WTC11 (cell line): ENCODE results near the gene PKMYT1. TPM values are rescaled to one million over a fixed set of nuclear protein-coding genes. Genes with fewer than 3 reads are reported as not detected.
A peak's percentile ranks its signal among the peaks of the same experiment; 100 is the strongest.

Experiments used
- ATAC-seq: fragments of 200-7000 bp; cut with Tn5 transposase; 2 replicates; pipeline ENCODE4 v1.10.0; 2021; ENCODE audit warnings: mild to moderate bottlenecking, moderate library complexity
- CTCF ChIA-PET: fragments of 300-600 bp; sonication (Branson Sonifier 250); formaldehyde crosslinking; loops from one replicate; lab custom pipeline; 2021; ENCODE audit warnings: antibody characterized with exemption; lab: Charles Lee
- POLR2A ChIA-PET: fragments of 350-600 bp; sonication (Branson Sonifier 250); formaldehyde crosslinking; loops from one replicate; lab custom pipeline; 2021; ENCODE audit warnings: antibody characterized with exemption; lab: Charles Lee
- DNase-seq: peaks from one replicate; pipeline ENCODE4 v3.0.0; 2021; ENCODE audit warnings: low spot score
- H3K27ac Mint-ChIP-seq: 2 replicates; pipeline ENCODE4 v1.8.0; 2021; ENCODE audit warnings: mixed read lengths
- H3K27me3 Mint-ChIP-seq: 2 replicates; pipeline ENCODE4 v1.8.0; 2021; ENCODE audit warnings: low read depth, mild to moderate bottlenecking, moderate library complexity, mixed read lengths
- H3K36me3 Mint-ChIP-seq: 2 replicates; pipeline ENCODE4 v1.8.0; 2021; ENCODE audit warnings: mixed read lengths
- H3K4me1 Mint-ChIP-seq: 2 replicates; pipeline ENCODE4 v1.8.0; 2022; ENCODE audit warnings: mixed read lengths
- H3K4me3 Mint-ChIP-seq: 2 replicates; pipeline ENCODE4 v1.8.0; 2021; ENCODE audit warnings: mild to moderate bottlenecking, moderate library complexity, mixed read lengths
- H3K9me3 Mint-ChIP-seq: 2 replicates; pipeline ENCODE4 v1.8.0; 2021; ENCODE audit warnings: mixed read lengths
- CREB1 ChIP-seq: sonication (generic); formaldehyde crosslinking; IDR thresholded peaks from 2 replicates; pipeline ENCODE4 v1.8.0; 2023; ENCODE audit warnings: mild to moderate bottlenecking, missing genetic modification reagents
- EMX1 ChIP-seq: fragments of 250-450 bp; sonication (Bioruptor Pico); IDR thresholded peaks from 2 replicates; pipeline ENCODE4 v1.8.0; 2021; ENCODE audit warnings: mild to moderate bottlenecking
- GABPB1 ChIP-seq: sonication (generic); formaldehyde crosslinking; IDR thresholded peaks from 2 replicates; pipeline ENCODE4 v1.8.1; 2023; ENCODE audit warnings: mild to moderate bottlenecking, missing genetic modification reagents
- GTF2I ChIP-seq: fragments of 250-450 bp; sonication (Bioruptor Pico); conservative IDR thresholded peaks from 2 replicates; pipeline ENCODE4 v1.4.0; 2021; ENCODE audit warnings: mild to moderate bottlenecking
- MXD4 ChIP-seq: fragments of 250-450 bp; sonication (Bioruptor Pico); IDR thresholded peaks from 2 replicates; pipeline ENCODE4 v1.8.0; 2021; ENCODE audit warnings: mild to moderate bottlenecking, moderate library complexity, borderline replicate concordance
- NR1H2 ChIP-seq: sonication (generic); formaldehyde crosslinking; IDR thresholded peaks from 2 replicates; pipeline ENCODE4 v1.9.0; 2021; ENCODE audit warnings: mild to moderate bottlenecking, moderate library complexity, missing genetic modification reagents
- NR3C1 ChIP-seq: sonication (generic); formaldehyde crosslinking; conservative IDR thresholded peaks from 2 replicates; pipeline ENCODE4 v1.8.1; 2023; ENCODE audit warnings: low read depth, mild to moderate bottlenecking, missing genetic modification reagents
- RORB ChIP-seq: fragments of 250-450 bp; sonication (Bioruptor Pico); IDR thresholded peaks from 2 replicates; pipeline ENCODE4 v1.9.0; 2021; ENCODE audit warnings: mild to moderate bottlenecking
- SP1 ChIP-seq: sonication (generic); formaldehyde crosslinking; conservative IDR thresholded peaks from 2 replicates; pipeline ENCODE4 v1.8.1; 2022; ENCODE audit warnings: missing genetic modification reagents
- TCF7 ChIP-seq: sonication (generic); formaldehyde crosslinking; IDR thresholded peaks from 2 replicates; pipeline ENCODE4 v1.8.0; 2022; ENCODE audit warnings: mild to moderate bottlenecking, low read depth, missing genetic modification reagents, moderate library complexity
- ZNF138 ChIP-seq: sonication (generic); formaldehyde crosslinking; conservative IDR thresholded peaks from 2 replicates; pipeline ENCODE4 v1.8.1; 2022; ENCODE audit warnings: mild to moderate bottlenecking, moderate library complexity, missing genetic modification reagents
- ZNF263 ChIP-seq: sonication (generic); formaldehyde crosslinking; IDR thresholded peaks from 2 replicates; pipeline ENCODE4 v1.8.1; 2022; ENCODE audit warnings: low read depth, mild to moderate bottlenecking, moderate library complexity, missing genetic modification reagents
- total RNA-seq: library from RNA; stranded (reverse); gene quantifications from 3 replicates; pipeline ENCODE4 v1.2.3, GENCODE V29; 2021
- TF ChIP-seq, protein P1 (sequence below): sonication (generic); formaldehyde crosslinking; IDR thresholded peaks from 2 replicates; pipeline ENCODE4 v1.8.1; 2022; ENCODE audit warnings: mild to moderate bottlenecking, moderate library complexity, missing genetic modification reagents
- TF ChIP-seq, protein P2 (sequence below): fragments of 200-600 bp; IDR thresholded peaks from 2 replicates; pipeline ENCODE4 v1.8.0; 2022; ENCODE audit warnings: antibody characterized with exemption
- TF ChIP-seq, protein P3 (sequence below): sonication (generic); formaldehyde crosslinking; IDR thresholded peaks from 2 replicates; pipeline ENCODE4 v1.8.0; 2022; ENCODE audit warnings: mild to moderate bottlenecking, missing genetic modification reagents
- TF ChIP-seq, protein P4 (sequence below): sonication (generic); formaldehyde crosslinking; IDR thresholded peaks from 2 replicates; pipeline ENCODE4 v1.8.1; 2023; ENCODE audit warnings: mild to moderate bottlenecking, missing genetic modification reagents
- TF ChIP-seq, protein P5 (sequence below): sonication (generic); formaldehyde crosslinking; IDR thresholded peaks from 2 replicates; pipeline ENCODE4 v1.8.1; 2022; ENCODE audit warnings: mild to moderate bottlenecking, missing genetic modification reagents, moderate library complexity, borderline replicate concordance
- TF ChIP-seq, protein P6 (sequence below): sonication (generic); formaldehyde crosslinking; IDR thresholded peaks from 2 replicates; pipeline ENCODE4 v1.8.0; 2022; ENCODE audit warnings: mild to moderate bottlenecking, missing genetic modification reagents
- TF ChIP-seq, protein P7 (sequence below): fragments of 250-450 bp; sonication (Bioruptor Pico); IDR thresholded peaks from 2 replicates; pipeline ENCODE4 v1.9.0; 2021; ENCODE audit warnings: mild to moderate bottlenecking, borderline replicate concordance
- TF ChIP-seq, protein P8 (sequence below): fragments of 250-450 bp; sonication (Bioruptor Pico); IDR thresholded peaks from 2 replicates; pipeline ENCODE4 v1.9.0; 2021; ENCODE audit warnings: mild to moderate bottlenecking

Gene PKMYT1
- total RNA-seq, 1 experiment from 2014 or later = 120 TPM

DNA sequence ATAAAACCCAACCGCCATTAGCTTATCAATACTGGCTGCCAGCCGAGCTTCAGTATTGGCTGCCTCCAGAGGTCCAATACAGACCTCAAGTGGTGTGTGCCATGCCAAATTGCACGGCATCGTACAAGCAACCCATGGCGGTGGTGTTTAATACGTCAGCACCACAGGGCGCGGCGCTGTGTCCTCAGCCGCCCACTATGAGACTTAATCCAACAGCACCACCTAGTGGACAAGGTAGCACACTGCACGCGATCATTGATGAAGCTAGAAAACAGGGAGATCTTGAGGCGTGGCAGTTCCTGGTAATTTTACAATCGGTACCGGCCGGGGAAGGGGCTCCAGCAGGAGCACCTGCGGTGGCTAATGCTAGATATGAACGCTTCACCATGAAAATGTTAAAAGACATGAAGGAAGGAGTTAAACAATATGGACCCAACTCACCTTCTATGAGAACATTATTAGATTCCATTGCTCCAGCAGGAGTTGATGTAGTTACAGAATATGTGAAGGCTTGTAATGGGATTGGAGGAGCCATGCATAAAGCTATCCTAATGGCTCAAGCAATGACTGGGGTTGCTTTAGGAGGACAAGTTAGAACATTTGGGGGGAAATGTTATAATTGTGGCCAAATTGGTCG, 53.1 kb downstream of the PKMYT1 start:
- Mint-ChIP-seq H3K27me3 (peaks cover 9% of the 10 kb centered on the region), H3K4me1 (peaks cover 33% of the 10 kb centered on the region), H3K4me3 (no peak overlapping the region; the same call in 1 of the 2 replicates), H3K36me3 (peaks cover 3% of the 10 kb centered on the region; the same call in 1 of the 2 replicates), H3K27ac (peak overlapping the region; percentile 11; the same call in 1 of the 2 replicates), H3K9me3 (peaks cover 9% of the 10 kb centered on the region)
- CTCF ChIA-PET = interaction anchor here (0.5 to 3.1 kb wide), 59 partner anchors 8 to 1661 kb away, joined by 3 to 42 read pairs (median 5); partner anchors contain the start of genes ELOB, FLYWCH1, FLYWCH2 and KREMEN2
- TF ChIP-seq NR3C1 (CRISPR knock-in tag) (no peak), ZNF263 (CRISPR knock-in tag) (no peak), RORB (CRISPR knock-in tag) (no peak), GTF2I (CRISPR knock-in tag) (no peak), ZNF138 (CRISPR knock-in tag) (no peak), MXD4 (CRISPR knock-in tag) (no peak)
- TF ChIP-seq, protein P1, sequence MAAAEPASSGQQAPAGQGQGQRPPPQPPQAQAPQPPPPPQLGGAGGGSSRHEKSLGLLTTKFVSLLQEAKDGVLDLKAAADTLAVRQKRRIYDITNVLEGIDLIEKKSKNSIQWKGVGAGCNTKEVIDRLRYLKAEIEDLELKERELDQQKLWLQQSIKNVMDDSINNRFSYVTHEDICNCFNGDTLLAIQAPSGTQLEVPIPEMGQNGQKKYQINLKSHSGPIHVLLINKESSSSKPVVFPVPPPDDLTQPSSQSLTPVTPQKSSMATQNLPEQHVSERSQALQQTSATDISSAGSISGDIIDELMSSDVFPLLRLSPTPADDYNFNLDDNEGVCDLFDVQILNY (CRISPR knock-in tag) = no peak
- TF ChIP-seq, protein P2, sequence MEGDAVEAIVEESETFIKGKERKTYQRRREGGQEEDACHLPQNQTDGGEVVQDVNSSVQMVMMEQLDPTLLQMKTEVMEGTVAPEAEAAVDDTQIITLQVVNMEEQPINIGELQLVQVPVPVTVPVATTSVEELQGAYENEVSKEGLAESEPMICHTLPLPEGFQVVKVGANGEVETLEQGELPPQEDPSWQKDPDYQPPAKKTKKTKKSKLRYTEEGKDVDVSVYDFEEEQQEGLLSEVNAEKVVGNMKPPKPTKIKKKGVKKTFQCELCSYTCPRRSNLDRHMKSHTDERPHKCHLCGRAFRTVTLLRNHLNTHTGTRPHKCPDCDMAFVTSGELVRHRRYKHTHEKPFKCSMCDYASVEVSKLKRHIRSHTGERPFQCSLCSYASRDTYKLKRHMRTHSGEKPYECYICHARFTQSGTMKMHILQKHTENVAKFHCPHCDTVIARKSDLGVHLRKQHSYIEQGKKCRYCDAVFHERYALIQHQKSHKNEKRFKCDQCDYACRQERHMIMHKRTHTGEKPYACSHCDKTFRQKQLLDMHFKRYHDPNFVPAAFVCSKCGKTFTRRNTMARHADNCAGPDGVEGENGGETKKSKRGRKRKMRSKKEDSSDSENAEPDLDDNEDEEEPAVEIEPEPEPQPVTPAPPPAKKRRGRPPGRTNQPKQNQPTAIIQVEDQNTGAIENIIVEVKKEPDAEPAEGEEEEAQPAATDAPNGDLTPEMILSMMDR = peak; percentile 98
- TF ChIP-seq, protein P3, sequence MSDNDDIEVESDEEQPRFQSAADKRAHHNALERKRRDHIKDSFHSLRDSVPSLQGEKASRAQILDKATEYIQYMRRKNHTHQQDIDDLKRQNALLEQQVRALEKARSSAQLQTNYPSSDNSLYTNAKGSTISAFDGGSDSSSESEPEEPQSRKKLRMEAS (CRISPR knock-in tag) = peak; percentile 61; the same call in 1 of the 2 replicates
- TF ChIP-seq, protein P4, sequence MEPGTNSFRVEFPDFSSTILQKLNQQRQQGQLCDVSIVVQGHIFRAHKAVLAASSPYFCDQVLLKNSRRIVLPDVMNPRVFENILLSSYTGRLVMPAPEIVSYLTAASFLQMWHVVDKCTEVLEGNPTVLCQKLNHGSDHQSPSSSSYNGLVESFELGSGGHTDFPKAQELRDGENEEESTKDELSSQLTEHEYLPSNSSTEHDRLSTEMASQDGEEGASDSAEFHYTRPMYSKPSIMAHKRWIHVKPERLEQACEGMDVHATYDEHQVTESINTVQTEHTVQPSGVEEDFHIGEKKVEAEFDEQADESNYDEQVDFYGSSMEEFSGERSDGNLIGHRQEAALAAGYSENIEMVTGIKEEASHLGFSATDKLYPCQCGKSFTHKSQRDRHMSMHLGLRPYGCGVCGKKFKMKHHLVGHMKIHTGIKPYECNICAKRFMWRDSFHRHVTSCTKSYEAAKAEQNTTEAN (CRISPR knock-in tag) = no peak
- TF ChIP-seq, protein P5, sequence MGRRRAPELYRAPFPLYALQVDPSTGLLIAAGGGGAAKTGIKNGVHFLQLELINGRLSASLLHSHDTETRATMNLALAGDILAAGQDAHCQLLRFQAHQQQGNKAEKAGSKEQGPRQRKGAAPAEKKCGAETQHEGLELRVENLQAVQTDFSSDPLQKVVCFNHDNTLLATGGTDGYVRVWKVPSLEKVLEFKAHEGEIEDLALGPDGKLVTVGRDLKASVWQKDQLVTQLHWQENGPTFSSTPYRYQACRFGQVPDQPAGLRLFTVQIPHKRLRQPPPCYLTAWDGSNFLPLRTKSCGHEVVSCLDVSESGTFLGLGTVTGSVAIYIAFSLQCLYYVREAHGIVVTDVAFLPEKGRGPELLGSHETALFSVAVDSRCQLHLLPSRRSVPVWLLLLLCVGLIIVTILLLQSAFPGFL (CRISPR knock-in tag) = no peak
- DNase-seq = peak; percentile 92
- POLR2A ChIA-PET = interaction anchor here (0.7 to 1.3 kb wide), 3 partner anchors 10 to 39 kb away, joined by 3 read pairs; partner anchors contain the start of gene FLYWCH1
- ATAC-seq = peak; percentile 70

DNA sequence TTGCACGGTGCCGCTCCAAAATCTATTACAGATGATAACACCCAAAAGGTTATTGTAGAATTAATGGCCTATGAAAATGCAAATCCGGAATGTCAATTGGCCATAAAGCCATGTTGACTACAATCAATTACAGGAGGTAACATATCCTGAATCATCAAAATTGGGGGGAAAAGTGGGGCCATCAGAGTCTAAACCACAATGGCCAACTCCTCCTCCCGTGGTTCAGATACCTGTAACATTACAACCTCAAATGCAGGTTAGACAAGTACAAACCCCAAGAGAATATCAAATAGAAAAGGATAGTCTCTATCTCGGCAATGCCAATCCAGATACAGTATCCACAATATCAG, 53.6 kb downstream of the PKMYT1 start:
- Mint-ChIP-seq H3K27ac (no peak overlapping the region), H3K27me3 (peaks cover 9% of the 10 kb centered on the region), H3K9me3 (peaks cover 9% of the 10 kb centered on the region), H3K36me3 (peaks cover 3% of the 10 kb centered on the region; the same call in 1 of the 2 replicates), H3K4me1 (peaks cover 33% of the 10 kb centered on the region), H3K4me3 (no peak overlapping the region; the same call in 1 of the 2 replicates)
- DNase-seq (no peak), ATAC-seq (no peak)
- CTCF ChIA-PET = interaction anchor here (0.6 to 3.1 kb wide), 36 partner anchors 9 to 253 kb away, joined by 3 to 42 read pairs (median 6); partner anchors contain the start of genes FLYWCH1, FLYWCH2, KREMEN2 and PRSS21
- POLR2A ChIA-PET = interaction anchor here (1.0 to 1.3 kb wide), 2 partner anchors 10 to 15 kb away, joined by 3 read pairs; partner anchors contain the start of gene FLYWCH1
- TF ChIP-seq EMX1 (CRISPR knock-in tag) = no peak
- TF ChIP-seq GABPB1 = no peak
- TF ChIP-seq, protein P6, sequence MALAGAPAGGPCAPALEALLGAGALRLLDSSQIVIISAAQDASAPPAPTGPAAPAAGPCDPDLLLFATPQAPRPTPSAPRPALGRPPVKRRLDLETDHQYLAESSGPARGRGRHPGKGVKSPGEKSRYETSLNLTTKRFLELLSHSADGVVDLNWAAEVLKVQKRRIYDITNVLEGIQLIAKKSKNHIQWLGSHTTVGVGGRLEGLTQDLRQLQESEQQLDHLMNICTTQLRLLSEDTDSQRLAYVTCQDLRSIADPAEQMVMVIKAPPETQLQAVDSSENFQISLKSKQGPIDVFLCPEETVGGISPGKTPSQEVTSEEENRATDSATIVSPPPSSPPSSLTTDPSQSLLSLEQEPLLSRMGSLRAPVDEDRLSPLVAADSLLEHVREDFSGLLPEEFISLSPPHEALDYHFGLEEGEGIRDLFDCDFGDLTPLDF (CRISPR knock-in tag) = no peak
- no peak for TF ChIP-seq NR1H2 (CRISPR knock-in tag)
- TF ChIP-seq SP1 (CRISPR knock-in tag) = no peak
- no peak for TF ChIP-seq CREB1 (CRISPR knock-in tag)
- TF ChIP-seq, protein P7, sequence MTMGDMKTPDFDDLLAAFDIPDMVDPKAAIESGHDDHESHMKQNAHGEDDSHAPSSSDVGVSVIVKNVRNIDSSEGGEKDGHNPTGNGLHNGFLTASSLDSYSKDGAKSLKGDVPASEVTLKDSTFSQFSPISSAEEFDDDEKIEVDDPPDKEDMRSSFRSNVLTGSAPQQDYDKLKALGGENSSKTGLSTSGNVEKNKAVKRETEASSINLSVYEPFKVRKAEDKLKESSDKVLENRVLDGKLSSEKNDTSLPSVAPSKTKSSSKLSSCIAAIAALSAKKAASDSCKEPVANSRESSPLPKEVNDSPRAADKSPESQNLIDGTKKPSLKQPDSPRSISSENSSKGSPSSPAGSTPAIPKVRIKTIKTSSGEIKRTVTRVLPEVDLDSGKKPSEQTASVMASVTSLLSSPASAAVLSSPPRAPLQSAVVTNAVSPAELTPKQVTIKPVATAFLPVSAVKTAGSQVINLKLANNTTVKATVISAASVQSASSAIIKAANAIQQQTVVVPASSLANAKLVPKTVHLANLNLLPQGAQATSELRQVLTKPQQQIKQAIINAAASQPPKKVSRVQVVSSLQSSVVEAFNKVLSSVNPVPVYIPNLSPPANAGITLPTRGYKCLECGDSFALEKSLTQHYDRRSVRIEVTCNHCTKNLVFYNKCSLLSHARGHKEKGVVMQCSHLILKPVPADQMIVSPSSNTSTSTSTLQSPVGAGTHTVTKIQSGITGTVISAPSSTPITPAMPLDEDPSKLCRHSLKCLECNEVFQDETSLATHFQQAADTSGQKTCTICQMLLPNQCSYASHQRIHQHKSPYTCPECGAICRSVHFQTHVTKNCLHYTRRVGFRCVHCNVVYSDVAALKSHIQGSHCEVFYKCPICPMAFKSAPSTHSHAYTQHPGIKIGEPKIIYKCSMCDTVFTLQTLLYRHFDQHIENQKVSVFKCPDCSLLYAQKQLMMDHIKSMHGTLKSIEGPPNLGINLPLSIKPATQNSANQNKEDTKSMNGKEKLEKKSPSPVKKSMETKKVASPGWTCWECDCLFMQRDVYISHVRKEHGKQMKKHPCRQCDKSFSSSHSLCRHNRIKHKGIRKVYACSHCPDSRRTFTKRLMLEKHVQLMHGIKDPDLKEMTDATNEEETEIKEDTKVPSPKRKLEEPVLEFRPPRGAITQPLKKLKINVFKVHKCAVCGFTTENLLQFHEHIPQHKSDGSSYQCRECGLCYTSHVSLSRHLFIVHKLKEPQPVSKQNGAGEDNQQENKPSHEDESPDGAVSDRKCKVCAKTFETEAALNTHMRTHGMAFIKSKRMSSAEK (CRISPR knock-in tag) = no peak
- TF ChIP-seq, protein P2 = no peak
- TF ChIP-seq, protein P8, sequence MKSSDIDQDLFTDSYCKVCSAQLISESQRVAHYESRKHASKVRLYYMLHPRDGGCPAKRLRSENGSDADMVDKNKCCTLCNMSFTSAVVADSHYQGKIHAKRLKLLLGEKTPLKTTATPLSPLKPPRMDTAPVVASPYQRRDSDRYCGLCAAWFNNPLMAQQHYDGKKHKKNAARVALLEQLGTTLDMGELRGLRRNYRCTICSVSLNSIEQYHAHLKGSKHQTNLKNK (CRISPR knock-in tag) = no peak
- no peak for TF ChIP-seq TCF7 (CRISPR knock-in tag)
